ENCODE data around the gene FAAP100.

Gene FAAP100

GRCh38 chr17:81539571-81539900 is 12.6 kb downstream of the FAAP100 start:
- DNase-seq (ENCODE audit: low read depth): no peak
- no peak for TF ChIP-seq CTCF (IDR thresholded peaks at IDR 0.05; ENCODE audit: control insufficient read depth, extremely low read depth, insufficient read depth)
- no peak overlapping the region for H3K4me3 ChIP-seq (ENCODE audit: low read depth, low read length)

DNA sequence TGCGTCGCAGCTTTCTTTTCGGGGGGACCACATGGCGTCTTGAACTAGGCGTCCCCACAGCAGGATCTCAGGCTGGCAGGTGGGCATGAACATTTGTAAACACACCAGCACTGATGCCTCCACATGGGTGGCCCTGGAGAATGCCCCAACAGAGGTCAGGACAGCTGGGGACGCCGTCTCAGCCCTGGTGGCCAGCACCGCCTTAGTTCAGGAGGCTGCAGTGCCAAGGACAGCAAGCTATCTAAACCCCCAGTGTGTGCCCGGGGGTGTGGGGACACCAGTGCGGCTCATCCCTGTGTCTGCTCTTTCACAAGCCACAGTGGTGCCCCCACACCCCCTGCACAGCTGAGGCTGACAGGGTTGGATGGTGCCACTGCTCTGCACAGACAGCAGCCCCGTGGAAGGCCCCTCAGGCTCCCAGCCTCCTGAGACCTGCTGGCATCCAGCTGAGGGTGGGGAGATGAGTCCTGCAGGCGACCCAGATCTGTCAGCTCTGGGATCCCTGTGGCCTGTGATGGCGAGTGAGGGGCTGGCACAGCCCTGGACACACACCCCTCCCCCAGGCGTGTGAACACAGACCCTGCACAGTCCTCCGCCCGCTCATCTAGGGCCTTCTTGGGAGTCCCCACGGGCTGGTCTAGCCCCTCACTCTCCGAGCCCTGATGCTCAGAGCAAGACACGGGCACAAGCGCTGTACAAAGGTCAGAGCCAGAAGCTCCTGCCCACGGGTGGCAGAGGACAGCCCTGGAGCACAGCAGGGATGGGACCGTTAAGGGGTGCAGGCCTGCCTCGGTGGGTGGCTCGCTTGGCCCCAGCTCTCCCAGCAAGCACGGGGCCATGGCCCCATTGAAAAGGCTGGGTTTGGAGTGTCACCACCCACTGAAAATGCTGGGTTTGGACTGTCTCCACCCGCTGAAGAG is 13.2 kb downstream of the FAAP100 start:
- no peak for TF ChIP-seq CTCF (IDR thresholded peaks at IDR 0.05; ENCODE audit: control insufficient read depth, extremely low read depth, insufficient read depth)
- no peak for DNase-seq (ENCODE audit: low read depth)
- H3K4me3 ChIP-seq (ENCODE audit: low read depth, low read length): no peak overlapping the region

DNA sequence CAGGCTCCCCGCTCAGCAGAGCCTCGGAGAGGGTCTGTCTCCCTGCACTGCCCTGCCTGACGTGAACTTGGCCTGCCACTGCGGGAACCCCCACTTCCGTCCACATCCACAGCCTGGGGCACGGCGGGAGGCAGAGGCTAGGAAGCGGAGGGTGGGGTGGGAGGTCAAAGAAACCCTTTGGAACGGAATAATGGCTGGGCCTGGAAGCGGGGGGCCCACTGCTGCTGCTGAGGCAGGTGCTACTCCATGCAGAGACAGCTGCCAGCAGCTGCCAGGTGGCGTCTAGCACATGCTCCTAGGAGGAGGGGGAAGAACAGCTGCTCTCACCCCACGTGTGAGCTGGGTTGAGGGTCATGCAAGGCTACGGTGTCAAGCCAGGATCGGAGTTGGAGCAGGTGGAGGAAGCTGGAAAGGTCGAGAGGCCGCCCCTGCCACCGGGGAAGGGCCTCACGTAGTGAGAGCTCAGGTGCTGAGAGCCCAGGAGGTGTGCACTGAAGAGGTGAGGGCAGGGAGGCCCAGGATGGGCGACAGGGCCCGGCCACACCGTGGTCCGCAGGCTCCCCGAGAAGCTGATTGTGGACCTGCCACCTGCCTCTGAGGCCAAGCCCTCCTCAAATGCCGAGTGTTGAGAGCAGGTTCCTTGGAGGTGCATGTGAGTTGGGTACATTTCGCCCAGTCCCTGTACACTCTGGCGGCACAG is 14.1 kb downstream of the FAAP100 start:
- DNase-seq (ENCODE audit: low read depth): no peak
- no peak overlapping the region for H3K4me3 ChIP-seq (ENCODE audit: low read depth, low read length)
- no peak for TF ChIP-seq CTCF (IDR thresholded peaks at IDR 0.05; ENCODE audit: control insufficient read depth, extremely low read depth, insufficient read depth)

- no peak overlapping the region for H3K4me3 ChIP-seq (ENCODE audit: low read depth, low read length)
- DNase-seq (ENCODE audit: low read depth): no peak
- TF ChIP-seq CTCF (IDR thresholded peaks at IDR 0.05; ENCODE audit: control insufficient read depth, extremely low read depth, insufficient read depth): peak; percentile 46
Observed at GRCh38 chr17:81537343-81537855, 14.8 kb downstream of the FAAP100 start.

DNA sequence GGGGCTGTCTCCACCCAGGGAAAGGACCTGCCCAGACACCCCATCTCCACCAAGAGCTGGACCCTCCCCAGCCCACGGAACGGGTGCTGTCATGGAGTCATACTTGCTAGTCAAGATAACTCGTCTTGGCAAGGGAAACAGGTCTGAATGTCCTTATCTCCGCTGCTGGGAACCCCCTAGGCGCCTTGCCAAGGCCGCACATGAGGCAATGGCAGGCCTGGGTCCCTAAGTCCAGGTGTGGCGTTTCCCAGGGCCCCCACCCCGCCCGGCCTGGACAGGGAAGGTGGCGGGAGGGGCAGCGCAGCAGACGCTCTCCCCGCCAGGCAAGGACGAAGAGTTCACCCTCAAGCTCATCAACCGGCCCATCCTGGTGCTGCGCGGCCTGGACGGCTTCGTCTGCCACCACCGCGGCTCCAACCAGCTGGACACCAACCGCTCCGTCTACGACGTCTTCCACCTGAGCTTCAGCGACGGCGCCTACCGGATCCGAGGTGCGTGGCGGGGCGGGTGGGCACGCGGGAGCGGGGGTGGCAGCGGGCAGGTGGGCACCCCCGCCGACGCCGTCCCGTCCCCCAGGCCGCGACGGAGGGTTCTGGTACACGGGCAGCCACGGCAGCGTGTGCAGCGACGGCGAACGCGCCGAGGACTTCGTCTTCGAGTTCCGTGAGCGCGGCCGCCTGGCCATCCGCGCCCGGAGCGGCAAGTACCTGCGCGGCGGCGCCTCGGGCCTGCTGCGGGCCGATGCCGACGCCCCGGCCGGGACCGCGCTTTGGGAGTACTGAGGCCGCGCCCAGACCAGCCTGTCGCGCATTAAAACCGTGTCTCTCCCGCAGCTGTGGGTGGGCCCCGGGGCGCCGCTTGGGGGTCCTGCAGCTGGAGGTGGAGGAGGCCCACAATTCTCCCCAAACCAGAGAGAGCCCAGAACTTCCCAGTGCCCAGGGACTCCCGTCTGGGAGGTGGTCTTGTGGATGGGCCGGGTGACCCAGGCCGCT is 15.6 kb downstream of the FAAP100 start:
- no peak for DNase-seq (ENCODE audit: low read depth)
- no peak for TF ChIP-seq CTCF (IDR thresholded peaks at IDR 0.05; ENCODE audit: control insufficient read depth, extremely low read depth, insufficient read depth)
- H3K4me3 ChIP-seq (ENCODE audit: low read depth, low read length): no peak overlapping the region

Measured in LNCaP clone FGC (cell line).